HS-27A (cell line): ENCODE measurements around the gene SLC17A5.
"Not testable (repeated sequence)": the region's sequence is repeated elsewhere in the genome, so short reads cannot be mapped to it uniquely, and the experiment has no call there.

Experiments used
- DNase-seq: peaks from one replicate; pipeline ENCODE4 v3.0.0-alpha.2; 2012; ENCODE audit warnings: low read depth, missing footprints

The SLC17A5 gene

GRCh38 chr6:73653571-73654424 is at the start of gene SLC17A5:
SLC17A5 (minus strand) TSS chr6:73653992; CDS start chr6:73653886, 106 bp downstream.
- DNase-seq, result peak; percentile 54

- no peak for DNase-seq
Measured at GRCh38 chr6:73703466-73703865, 49.7 kb upstream of the SLC17A5 start.

- DNase-seq, result no peak
Measured at GRCh38 chr6:73702444-73702843, 48.7 kb upstream of the SLC17A5 start.

- DNase-seq, result no peak
Measured at GRCh38 chr6:73699676-73700459, 46.1 kb upstream of the SLC17A5 start.

GRCh38 chr6:73696966-73697655 is 43.3 kb upstream of the SLC17A5 start:
- DNase-seq, result no peak

- no peak for DNase-seq
Measured at GRCh38 chr6:73695619-73696421, 42.0 kb upstream of the SLC17A5 start, which contains the start of gene CD109. CD109 (plus strand) TSS chr6:73696203; CDS start chr6:73696216, 13 bp downstream.

- DNase-seq, result no peak
Measured at GRCh38 chr6:73694711-73695411, 41.1 kb upstream of the SLC17A5 start.

GRCh38 chr6:73691512-73691911 is 37.7 kb upstream of the SLC17A5 start:
- no peak for DNase-seq

- DNase-seq, result no peak
Measured at GRCh38 chr6:73690056-73690455, 36.3 kb upstream of the SLC17A5 start.

GRCh38 chr6:73688351-73688750 is 34.6 kb upstream of the SLC17A5 start:
- no peak for DNase-seq

GRCh38 chr6:73683574-73683973 is 29.8 kb upstream of the SLC17A5 start:
- not testable (repeated sequence) for DNase-seq

GRCh38 chr6:73680289-73680918 is 26.6 kb upstream of the SLC17A5 start:
- DNase-seq, result no peak

- DNase-seq, result not testable (repeated sequence)
Measured at GRCh38 chr6:73679846-73680245, 26.1 kb upstream of the SLC17A5 start.

GRCh38 chr6:73679009-73679408 is 25.2 kb upstream of the SLC17A5 start:
- no peak for DNase-seq

GRCh38 chr6:73675466-73676098 is 21.8 kb upstream of the SLC17A5 start:
- DNase-seq, result no peak

GRCh38 chr6:73671911-73672685 is 18.3 kb upstream of the SLC17A5 start:
- DNase-seq, result no peak

- no peak for DNase-seq
Measured at GRCh38 chr6:73669005-73669404, 15.2 kb upstream of the SLC17A5 start.

- no peak for DNase-seq
Measured at GRCh38 chr6:73667798-73668197, 14.0 kb upstream of the SLC17A5 start.

- DNase-seq, result no peak
Measured at GRCh38 chr6:73666393-73666792, 12.6 kb upstream of the SLC17A5 start.
